Measurements from ENCODE around the gene MARCO.

MARCO gene

DNA sequence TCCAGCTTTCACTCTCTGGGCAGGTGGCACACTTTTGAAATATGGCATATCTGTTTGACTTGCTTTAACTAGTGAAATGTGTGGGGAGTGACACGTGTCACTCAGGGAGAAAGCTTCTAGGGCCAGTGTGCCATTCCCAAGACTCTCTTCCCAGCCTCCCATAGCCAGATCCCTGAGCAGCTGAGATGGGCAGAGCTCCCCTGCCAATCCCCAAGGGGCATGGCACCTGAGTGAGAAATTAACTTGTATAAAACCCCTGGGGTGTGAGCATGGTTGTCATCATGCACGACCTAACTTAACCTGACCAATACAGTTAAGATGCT, 39.0 kb upstream of the MARCO start:
- Histone ChIP-seq H3K4me1 (ENCODE audit: insufficient read depth, low read length) (peaks cover 12% of the 10 kb centered on the region), H3K4me2 (ENCODE audit: insufficient read depth, low read length) (no peak overlapping the region), H4K20me1 (ENCODE audit: insufficient read depth, low read length) (no peaks in the 10 kb centered on the region), H3K27me3 (ENCODE audit: insufficient read depth, low read length, poor library complexity) (no peaks in the 10 kb centered on the region), H3K79me2 (ENCODE audit: insufficient read depth, low read length) (no peaks in the 10 kb centered on the region), H3K4me3 (ENCODE audit: low read depth in 1 of 2, low read length in 2 of 2) (no peak overlapping the region), H3K36me3 (ENCODE audit: insufficient read depth, low read length) (no peaks in the 10 kb centered on the region), H3K9ac (ENCODE audit: low read depth, low read length) (no peak overlapping the region), H3K27ac (ENCODE audit: low read length) (no peak overlapping the region), H3K9me3 (ENCODE audit: insufficient read depth, low read length, severe bottlenecking) (no peaks in the 10 kb centered on the region), H2AFZ (ENCODE audit: low read depth, low read length) (no peak overlapping the region)
- TF ChIP-seq CTCF (IDR thresholded peaks at IDR 0.05; ENCODE audit: borderline replicate concordance, extremely low read depth, low read length, poor library complexity, severe bottlenecking) (no peak), EZH2 (IDR thresholded peaks at IDR 0.05; ENCODE audit: borderline replicate concordance, low read depth, low read length, severe bottlenecking) (no peak)
- ATAC-seq (ENCODE audit: insufficient read depth, low read depth) (no peak), DNase-seq (no peak)

GRCh38 chr2:118903551-118904479, 38.2 kb upstream of the MARCO start:
- H3K4me3 ChIP-seq (ENCODE audit: low read depth in 1 of 2, low read length in 2 of 2), result no peak overlapping the region
- no peak overlapping the region for H3K27ac ChIP-seq (ENCODE audit: low read length)
- TF ChIP-seq CTCF (IDR thresholded peaks at IDR 0.05; ENCODE audit: borderline replicate concordance, extremely low read depth, low read length, poor library complexity, severe bottlenecking) (no peak), EZH2 (IDR thresholded peaks at IDR 0.05; ENCODE audit: borderline replicate concordance, low read depth, low read length, severe bottlenecking) (no peak)

DNA sequence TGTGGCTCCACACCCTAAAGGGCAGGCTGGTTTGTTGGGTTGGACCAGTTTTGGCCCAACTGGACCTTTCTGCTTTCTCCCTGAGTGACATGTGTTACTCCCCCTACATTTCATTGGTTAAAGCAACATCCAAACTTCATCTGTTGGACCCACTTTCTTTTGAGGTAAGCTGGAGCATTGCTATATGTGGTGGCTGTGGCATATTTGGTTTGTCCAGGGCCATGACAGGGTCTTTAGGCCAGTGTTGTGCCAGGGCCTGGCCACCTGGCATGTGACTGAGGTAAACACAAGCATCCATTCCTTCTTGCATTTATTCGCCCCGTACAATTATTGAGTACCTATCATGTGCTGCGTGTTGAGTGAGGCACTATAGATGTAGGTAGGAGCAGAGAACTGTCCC, 36.8 kb upstream of the MARCO start:
- Histone ChIP-seq H3K79me2 (ENCODE audit: insufficient read depth, low read length) (no peaks in the 10 kb centered on the region), H3K27me3 (ENCODE audit: insufficient read depth, low read length, poor library complexity) (no peaks in the 10 kb centered on the region), H3K27ac (ENCODE audit: low read length) (no peak overlapping the region), H3K4me1 (ENCODE audit: insufficient read depth, low read length) (peaks cover 12% of the 10 kb centered on the region), H3K4me2 (ENCODE audit: insufficient read depth, low read length) (no peak overlapping the region), H2AFZ (ENCODE audit: low read depth, low read length) (no peak overlapping the region), H3K36me3 (ENCODE audit: insufficient read depth, low read length) (no peaks in the 10 kb centered on the region), H3K9ac (ENCODE audit: low read depth, low read length) (no peak overlapping the region), H3K4me3 (ENCODE audit: low read depth in 1 of 2, low read length in 2 of 2) (no peak overlapping the region), H3K9me3 (ENCODE audit: insufficient read depth, low read length, severe bottlenecking) (no peaks in the 10 kb centered on the region), H4K20me1 (ENCODE audit: insufficient read depth, low read length) (no peaks in the 10 kb centered on the region)
- TF ChIP-seq EZH2 (IDR thresholded peaks at IDR 0.05; ENCODE audit: borderline replicate concordance, low read depth, low read length, severe bottlenecking) (no peak), CTCF (IDR thresholded peaks at IDR 0.05; ENCODE audit: borderline replicate concordance, extremely low read depth, low read length, poor library complexity, severe bottlenecking) (no peak)
- no peak for ATAC-seq (ENCODE audit: insufficient read depth, low read depth)
- no peak for DNase-seq

More at GRCh38 chr2:118903551-118904479, 38.2 kb upstream of the MARCO start:
- DNase-seq, result no peak
- no peaks in the 10 kb centered on the region for H3K79me2 ChIP-seq (ENCODE audit: insufficient read depth, low read length)
- no peaks in the 10 kb centered on the region for H3K27me3 ChIP-seq (ENCODE audit: insufficient read depth, low read length, poor library complexity)
- no peak overlapping the region for H2AFZ ChIP-seq (ENCODE audit: low read depth, low read length)
- H3K9ac ChIP-seq (ENCODE audit: low read depth, low read length), result no peak overlapping the region
- H4K20me1 ChIP-seq (ENCODE audit: insufficient read depth, low read length), result no peaks in the 10 kb centered on the region
- no peaks in the 10 kb centered on the region for H3K36me3 ChIP-seq (ENCODE audit: insufficient read depth, low read length)
- no peaks in the 10 kb centered on the region for H3K9me3 ChIP-seq (ENCODE audit: insufficient read depth, low read length, severe bottlenecking)
- no peak for ATAC-seq (ENCODE audit: insufficient read depth, low read depth)
- no peak overlapping the region for H3K4me2 ChIP-seq (ENCODE audit: insufficient read depth, low read length)
- H3K4me1 ChIP-seq (ENCODE audit: insufficient read depth, low read length), result peaks cover 12% of the 10 kb centered on the region
